ENCODE results near the gene SKAP1.
"Not testable (repeated sequence)": the region's sequence is repeated elsewhere in the genome, so short reads cannot be mapped to it uniquely, and the experiment has no call there.

Gene SKAP1

DNA sequence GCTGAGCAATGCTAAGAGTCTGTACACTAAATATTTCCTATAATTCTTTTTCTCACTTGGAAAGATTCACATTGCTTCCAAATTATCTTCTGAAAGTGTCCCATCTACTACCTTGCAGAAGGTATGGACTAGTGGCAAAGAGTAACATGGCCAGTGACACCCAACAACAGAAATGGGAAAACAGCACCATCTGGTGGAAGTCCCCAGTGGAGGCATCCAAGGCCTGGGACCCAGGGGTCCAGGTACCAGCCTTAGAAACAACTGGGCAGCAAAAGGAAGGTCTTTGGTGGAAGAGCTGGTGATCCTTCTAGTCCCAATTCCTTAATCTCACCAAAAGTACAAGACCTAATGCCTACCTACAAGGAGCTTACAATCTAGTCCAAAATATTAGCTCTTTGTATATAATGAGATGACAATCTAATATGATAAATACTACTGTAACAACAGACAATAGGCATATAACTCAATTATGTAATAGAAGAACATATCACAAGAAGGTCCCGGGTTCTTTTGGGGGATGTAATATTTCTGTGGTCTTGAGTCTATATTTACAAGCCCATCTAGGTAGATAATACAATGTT, 55.3 kb downstream of the SKAP1 start:
- in situ Hi-C loops (cut with MboI; ENCODE audit: low sequenced_read_pairs) = no loop called here

DNA sequence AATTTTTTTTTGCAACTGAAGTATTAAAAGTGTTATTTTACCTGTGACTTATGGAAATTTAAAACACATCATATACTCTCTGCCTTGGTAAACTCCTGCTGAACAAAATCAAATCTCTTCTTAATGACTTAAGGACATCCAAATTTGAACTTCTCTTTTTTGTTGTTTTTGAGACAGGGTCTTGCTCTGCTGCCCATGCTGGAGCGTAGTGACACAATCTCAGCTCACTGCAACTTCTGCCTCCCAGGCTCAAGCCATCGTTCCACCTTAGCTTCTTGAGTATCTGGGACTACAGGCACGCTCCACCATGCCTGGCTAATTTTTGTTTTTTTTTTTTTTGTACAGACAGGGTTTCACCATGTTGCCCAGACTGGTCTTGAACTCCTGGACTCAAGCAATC, 56.1 kb downstream of the SKAP1 start:
- in situ Hi-C loops (cut with MboI; ENCODE audit: low sequenced_read_pairs) = no loop called here

DNA sequence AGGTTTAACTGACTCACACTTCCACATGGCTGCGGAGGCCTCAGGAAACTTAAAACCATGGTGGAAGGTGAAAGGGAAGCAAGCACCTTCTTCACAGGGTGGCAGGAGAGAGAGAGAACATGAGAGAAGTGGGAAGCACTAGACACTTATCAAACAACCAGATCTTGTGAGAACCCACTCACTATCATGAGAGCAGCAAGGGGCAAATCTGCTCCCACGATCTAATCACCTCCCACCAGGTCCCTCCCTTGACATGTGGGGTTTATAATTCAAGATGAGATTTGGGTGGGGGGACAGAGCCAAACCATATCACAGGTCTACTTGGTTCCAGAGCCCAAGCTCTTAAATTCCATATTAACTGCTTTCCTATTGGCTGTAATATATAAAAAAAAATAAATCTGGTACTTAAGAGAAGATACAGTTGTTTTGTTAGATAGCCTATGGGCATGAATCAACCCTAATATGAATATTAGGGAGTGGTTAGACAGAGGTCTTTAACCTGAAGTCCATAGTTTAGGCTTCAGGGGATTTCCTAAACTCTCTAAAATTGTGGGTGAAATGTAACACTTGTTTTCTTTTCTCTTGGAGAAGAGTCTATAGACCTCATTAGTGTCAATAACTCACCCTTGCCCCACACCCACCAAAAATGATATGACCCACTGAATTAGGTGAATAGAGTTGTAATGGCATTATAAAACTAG, 56.7 kb downstream of the SKAP1 start:
- in situ Hi-C loops (cut with MboI; ENCODE audit: low sequenced_read_pairs) = no loop called here

DNA sequence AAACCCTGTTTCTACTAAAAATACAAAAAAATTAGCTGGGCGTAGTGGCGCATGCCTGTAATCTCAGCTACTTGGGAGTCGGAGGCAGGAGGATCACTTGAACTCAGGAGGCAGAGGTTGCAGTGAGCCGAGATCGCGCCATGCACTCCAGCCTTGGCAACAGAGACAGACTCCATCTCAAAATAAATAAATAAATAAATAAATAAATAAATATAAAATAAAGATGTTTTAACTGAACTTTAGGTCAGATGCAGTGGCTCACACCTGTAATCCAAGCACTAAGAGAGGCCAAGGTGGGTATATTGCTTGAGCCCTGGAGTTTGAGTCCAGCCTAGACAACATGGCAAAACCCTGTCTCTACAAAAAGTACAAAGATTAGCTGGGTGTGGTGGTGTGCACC, 61.0 kb downstream of the SKAP1 start:
- in situ Hi-C loops (cut with MboI; ENCODE audit: low sequenced_read_pairs) = not testable (repeated sequence)

DNA sequence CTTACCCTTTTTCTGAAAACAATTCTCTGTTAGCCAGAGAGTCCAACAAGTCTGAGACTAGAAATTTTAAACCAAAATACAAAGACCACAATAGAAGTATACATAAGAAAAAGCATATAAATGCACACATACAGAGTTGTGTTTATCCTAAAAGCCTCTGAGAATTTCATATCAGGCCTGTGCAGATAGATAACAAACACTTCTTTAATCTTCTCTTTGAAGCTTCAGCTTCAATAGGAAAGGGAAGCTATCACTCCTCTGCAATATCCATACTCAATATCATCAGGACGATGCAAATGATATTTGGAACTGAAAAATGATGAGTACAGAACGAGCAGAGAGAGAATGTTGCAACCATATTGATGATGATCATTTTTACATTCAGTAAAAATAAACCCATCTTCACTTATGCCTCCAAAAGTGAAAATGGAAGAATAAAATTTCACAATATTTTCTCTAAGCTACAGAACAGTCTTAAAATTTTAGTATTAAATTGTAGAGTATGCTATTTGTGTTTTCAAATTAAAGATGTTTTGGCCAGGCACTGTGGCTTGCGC, 61.6 kb downstream of the SKAP1 start:
- in situ Hi-C loops (cut with MboI; ENCODE audit: low sequenced_read_pairs) = no loop called here

DNA sequence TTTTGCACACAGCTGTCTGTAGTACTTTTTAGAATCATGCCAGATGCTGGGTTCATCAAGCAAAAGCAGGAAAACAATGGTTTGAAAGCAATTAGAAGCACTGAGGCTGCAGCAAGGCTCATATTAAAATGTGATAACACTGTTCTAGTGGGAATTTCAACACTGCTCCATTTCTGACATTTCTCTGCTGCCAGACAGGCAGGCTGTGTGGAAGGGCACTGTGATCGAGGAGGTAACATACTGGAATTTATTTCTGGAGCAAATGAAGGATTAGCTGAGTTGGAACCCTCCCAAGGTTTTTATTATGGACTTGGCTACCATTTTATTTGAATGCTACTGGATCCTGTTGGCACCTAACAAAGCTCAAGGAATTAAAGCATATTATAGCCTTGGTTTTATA, 66.9 kb downstream of the SKAP1 start:
- in situ Hi-C loops (cut with MboI; ENCODE audit: low sequenced_read_pairs) = no loop called here

DNA sequence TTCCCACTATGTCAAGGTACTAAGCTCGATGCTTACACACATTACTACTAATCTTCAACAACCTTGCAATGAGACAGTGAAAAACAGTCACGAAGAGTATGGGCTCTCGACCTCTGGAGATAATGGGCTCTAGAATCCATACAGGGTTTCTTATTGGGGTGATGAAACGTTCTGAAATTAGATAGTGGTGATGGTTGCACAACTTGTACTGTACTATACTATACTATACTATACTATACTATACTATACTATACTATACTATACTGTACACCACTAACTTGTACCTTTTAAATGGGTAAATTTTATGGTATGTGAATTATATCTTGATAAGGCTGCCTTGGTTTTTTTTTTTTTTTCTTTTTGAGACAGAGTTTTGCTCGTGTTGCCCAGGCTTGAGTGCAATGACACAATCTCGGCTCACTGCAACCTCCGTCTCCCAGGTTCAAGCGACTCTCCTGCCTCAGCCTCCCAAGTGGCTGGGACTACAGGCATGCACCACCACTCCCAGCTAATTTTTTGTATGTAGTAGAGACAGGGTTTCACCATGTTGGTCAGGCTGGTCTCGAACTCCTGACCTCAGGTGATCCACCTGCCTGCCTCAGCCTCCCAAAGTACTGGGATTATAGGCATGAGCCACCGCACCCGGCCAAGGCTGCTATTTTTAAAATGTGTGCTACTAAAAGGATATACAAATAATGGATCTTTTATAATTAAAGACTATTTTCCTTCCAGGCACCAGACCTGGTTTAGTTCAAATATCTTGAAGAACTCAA, 69.0 kb downstream of the SKAP1 start:
- in situ Hi-C loops (cut with MboI; ENCODE audit: low sequenced_read_pairs) = not testable (repeated sequence)

DNA sequence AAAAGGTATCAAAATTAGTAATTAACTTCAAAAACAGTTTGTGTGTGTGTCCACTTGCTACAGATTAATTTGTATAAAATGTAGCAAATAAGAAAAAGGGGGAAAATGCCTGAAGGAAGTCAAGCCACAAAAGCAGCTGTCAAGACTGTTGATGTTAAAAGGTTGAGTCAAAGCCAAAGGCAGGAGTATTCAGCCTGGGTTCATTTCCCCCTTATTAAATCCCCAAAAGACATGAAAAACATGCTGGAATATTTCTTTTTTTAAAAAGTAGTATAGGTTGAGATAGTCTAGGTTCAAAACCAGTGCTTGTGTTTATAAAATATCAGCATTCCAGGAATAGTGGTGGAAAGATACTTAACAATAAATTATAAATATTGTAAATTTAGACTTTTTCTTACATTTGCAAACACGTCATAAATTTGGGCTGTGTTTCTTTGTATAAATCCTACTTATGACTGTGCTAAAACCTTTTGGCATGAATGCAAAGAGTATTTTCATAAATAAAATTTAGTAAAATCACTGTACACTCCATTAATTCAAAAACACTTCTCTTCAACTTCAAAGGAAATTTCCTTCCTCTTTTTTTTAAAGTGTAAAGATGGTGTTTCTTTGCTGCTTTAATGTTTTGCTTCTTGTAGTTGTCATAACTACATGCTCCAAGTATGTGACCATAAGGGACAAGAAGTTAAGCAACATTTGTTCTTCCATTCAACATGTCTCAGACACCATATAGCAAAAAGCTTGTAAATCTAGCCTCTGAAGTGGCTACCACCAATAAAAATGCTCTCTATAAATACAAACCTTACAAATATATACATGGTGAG, 72.0 kb downstream of the SKAP1 start:
- in situ Hi-C loops (cut with MboI; ENCODE audit: low sequenced_read_pairs) = no loop called here

DNA sequence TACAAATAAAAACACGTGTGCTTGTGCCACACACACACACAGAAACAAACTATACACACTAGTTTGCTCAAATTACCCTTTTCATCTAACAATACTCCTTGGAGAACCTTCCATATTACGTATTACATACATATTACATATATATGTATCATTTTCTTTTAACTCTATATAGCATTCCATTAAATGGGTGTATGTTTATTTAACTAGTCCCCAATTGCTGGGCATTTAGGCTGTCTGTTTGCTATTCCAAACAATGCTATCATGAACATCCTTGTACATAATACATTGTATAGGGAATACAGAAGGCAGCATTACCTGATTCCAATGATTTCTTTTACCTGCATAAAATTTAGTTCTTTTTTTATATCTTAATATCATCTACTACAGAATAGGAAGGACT, 73.1 kb downstream of the SKAP1 start:
- in situ Hi-C loops (cut with MboI; ENCODE audit: low sequenced_read_pairs) = no loop called here

DNA sequence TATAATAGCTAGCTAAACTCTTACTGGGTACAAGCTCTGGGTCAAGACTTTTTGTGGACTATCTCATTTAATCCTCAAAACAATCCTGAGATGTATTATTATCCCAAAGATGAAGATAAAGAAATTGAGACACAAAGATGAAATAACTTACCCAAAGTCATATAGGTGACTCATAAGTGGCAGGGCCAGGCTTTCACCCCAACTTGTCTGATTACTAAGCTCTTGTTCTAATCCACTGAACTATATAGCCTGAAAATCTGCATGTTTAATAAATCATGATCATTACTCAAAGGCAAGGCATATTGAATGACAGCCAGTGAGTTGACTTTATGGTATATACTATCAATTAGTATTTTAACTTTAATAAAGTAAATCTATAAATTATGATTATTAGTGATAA, 77.4 kb downstream of the SKAP1 start:
- in situ Hi-C loops (cut with MboI; ENCODE audit: low sequenced_read_pairs) = no loop called here

DNA sequence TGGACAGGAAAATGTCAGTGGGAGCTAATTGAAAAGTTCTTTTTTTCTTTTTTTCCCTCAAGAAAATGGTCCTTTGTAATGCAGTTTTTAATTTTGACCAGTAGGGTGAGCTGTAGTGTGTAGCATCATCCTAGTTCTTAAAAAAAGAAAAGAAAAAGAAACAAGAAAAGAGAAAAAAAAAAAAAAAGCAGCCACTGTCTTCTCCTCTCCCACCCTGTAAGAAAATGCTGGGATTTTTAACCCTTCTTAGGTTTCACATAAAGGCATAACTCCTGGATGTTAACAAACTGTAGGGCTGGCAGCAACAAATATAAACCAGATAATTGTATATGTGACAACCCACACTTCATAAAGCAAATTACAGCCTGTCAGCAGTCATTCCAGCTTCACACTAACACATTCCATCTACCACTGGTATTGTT, 78.1 kb downstream of the SKAP1 start:
- in situ Hi-C loops (cut with MboI; ENCODE audit: low sequenced_read_pairs) = no loop called here

DNA sequence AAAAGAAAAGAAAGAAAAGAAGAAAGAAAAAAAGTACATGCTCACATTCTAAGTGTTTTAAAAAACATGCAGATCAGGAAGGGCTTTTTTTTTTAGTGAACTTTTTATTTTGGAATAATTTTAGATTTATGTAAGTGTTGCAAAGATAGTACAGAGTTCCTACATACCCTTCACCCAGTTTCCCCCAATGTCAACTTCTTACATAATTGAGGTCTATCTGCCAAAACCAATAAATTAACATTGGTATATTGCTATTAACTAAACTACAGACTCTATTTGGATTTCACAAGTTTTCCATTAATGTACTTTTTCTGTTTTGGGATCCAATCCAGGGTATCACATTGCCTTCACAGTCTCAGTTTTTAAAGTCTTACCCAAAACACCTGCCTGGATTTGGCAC, 81.7 kb downstream of the SKAP1 start:
- in situ Hi-C loops (cut with MboI; ENCODE audit: low sequenced_read_pairs) = loop anchor here (10.0 kb wide), 1 partner anchor 106 kb away; no protein-coding TSS in a partner anchor

DNA sequence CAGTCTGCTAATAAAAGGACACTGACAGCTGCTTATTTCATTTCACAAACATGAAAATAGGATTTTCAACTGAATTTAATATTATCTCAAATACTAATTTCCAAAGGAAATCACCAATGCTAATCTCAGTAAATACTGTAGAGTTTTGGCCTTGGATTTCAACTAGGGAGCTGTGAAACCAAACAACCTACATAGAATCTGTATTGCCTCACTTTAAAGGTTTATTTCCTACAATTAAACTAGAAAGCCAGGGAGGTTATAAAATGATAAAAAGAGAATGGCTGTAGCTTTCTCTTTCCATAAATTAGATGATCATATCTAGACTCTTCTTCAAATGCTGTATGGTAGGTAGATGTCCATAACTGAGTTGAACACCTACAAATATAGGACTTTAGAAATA, 82.8 kb downstream of the SKAP1 start:
- in situ Hi-C loops (cut with MboI; ENCODE audit: low sequenced_read_pairs) = loop anchor here (10.0 kb wide), 1 partner anchor 108 kb away; no protein-coding TSS in a partner anchor

DNA sequence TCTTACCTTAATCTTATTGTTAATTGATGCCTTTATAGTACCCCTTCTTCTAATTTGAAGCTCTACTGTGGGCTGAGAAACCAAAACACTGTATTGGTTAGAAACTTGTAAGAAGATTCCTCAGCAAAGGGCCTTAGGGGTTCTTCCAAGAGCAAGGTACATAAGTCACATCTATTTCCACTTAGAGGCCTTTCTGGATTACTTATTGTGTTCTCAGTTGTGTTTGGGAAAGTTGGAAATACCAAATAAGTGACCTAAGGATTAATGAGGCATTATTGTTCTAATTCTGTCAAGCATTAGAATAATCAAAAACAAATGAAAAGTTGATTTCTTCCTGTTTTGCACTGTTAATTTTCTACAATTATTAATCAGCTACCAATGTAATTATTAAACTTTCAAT, 85.8 kb downstream of the SKAP1 start:
- in situ Hi-C loops (cut with MboI; ENCODE audit: low sequenced_read_pairs) = loop anchor here (10.0 kb wide), 1 partner anchor 111 kb away; no protein-coding TSS in a partner anchor

DNA sequence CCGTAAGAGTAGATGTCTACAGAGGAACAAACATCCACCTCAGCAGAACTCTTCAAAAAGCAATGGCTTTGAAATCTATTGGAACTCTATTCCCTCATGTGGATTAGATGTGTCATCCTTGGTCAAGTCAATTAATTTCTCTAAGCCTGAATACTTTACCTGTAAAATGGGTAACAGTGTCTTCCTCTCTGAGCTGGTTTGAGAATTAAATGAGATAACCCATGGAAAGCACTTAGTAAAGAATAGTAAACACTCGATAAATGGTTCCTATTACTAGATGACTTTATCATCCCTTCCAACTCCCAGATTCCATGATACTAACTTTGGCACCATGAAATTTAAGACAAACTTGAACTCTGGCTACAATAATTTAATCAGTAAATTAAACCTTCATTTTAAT, 89.1 kb downstream of the SKAP1 start:
- in situ Hi-C loops (cut with MboI; ENCODE audit: low sequenced_read_pairs) = loop anchor here (10.0 kb wide), 1 partner anchor 114 kb away; no protein-coding TSS in a partner anchor

DNA sequence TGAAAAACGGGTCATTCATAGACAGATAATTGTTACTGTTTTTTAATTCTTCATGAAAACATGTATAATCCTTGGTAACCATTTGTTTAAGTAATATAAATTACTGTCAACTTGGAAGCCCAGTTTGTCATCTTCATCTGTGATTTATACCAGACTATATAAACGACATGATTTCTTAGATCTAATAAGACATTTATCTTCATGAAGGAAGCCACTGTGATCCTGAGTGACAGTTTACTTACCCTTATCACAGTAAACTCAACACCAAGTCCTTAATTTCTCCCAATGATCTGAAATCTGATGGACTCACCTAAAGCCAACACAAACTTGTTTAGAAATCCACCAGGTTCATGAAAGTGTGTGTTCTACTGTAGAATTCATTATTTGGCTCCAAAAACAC, 91.3 kb downstream of the SKAP1 start:
- in situ Hi-C loops (cut with MboI; ENCODE audit: low sequenced_read_pairs) = loop anchor here (10.0 kb wide), 1 partner anchor 256 kb away; the partner anchor contains the start of genes HOXB3 and HOXB5

DNA sequence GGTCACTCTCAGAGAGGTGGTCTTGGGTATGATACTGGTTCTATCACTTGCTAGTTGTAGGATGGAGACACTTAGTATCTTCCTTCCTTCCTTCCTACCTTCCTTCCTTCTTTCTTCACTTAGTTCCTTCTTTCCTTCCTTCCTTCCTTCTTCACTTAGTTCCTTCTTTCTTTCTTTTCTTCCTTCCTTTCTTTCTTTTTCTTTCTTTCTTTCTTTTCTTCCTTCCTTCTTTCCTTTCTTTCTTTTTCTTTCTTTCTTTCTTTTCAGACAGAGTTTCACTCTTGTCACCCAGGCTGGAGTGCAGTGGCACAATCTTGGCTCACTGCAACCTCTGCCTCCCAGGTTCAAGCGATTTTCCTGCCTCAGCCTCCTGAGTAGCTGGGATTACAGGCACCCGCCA, 92.1 kb downstream of the SKAP1 start:
- in situ Hi-C loops (cut with MboI; ENCODE audit: low sequenced_read_pairs) = loop anchor here (10.0 kb wide), 1 partner anchor 257 kb away; the partner anchor contains the start of genes HOXB3 and HOXB5

DNA sequence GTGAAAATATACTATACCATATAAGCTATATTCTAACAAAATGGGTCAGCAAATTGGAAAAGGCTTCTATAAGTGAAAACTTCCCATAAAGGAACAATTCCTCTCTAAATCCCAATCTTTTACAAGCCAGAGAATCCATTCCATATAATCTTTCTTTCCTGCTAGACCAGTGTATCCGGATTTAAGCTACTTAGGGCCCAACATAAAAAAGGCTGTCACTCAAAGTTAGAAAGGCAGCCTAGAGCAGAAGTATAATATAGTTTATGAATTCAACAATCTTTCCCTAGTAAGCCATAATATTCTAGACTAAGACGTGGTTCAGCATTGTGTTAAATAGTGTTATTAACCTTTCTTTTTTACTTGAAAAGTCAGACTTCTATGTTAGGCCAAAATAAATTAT, 93.0 kb downstream of the SKAP1 start:
- in situ Hi-C loops (cut with MboI; ENCODE audit: low sequenced_read_pairs) = loop anchor here (10.0 kb wide), 1 partner anchor 258 kb away; the partner anchor contains the start of genes HOXB3 and HOXB5

DNA sequence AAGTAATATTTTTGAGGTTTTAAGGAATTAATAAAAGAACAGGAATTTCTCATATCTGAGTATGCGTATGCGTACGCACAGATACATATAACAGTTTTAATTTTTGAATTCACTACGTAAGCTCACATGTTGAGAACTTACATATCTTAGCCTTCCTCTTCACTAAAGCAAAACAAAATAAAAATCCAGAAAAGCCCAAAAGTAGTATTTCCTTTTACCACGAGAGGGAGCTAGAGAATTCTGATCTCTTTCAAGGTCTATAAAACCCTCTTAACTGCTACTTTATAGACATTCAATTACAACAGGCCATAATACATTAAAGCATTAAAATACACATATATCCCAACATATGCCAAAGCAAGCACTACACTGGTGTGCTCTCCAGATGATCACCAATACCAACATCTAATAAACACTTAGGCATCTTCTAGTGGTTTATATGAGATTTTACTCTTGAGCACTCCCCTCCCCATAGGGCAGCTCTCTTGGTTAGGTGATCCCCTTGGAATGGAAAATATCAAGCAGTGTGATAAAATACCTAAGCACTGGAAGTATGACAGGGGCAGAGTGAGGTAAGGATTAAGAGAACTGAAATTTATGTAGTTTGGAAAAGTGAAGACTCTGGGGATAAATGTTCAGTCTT, 94.0 kb downstream of the SKAP1 start:
- in situ Hi-C loops (cut with MboI; ENCODE audit: low sequenced_read_pairs) = loop anchor here (10.0 kb wide), 1 partner anchor 259 kb away; the partner anchor contains the start of genes HOXB3 and HOXB5

All from HL-60/S4 treated with phorbol 12-myristate 13-acetate at 8.2 ng/mL for 4 days and 3 days (cell line).